ENCODE measurements around the gene LRRC75B.

Gene LRRC75B

DNA sequence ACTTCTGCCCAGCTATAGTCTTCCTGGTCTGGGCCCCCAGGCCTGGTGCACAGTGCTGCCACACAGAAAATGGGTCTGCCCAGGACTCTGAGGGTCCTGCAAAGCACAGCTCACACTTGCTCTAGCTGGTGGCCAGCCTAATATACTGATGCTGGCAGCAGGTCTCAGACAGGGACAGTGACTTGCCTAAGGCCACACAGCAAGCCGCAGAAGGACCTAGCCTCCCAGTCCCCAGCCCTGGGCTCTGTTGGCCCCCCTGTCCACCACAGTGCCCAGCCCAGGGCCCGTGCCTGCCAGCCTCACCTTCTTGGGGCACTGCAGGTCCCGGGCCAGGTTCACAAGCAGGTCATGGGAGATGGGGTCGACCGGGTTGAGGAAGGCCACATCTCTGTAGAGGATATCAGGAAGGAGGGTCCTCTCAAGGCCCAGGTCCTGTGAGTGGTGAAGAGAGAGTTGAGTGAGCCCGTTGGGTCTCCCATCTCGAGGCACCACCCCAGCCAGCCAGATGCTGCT is 3.3 kb downstream of the LRRC75B start:
- H3K27me3 ChIP-seq (ENCODE audit: insufficient read depth, low read depth, severe bottlenecking): no peaks in the 10 kb centered on the region
- TF ChIP-seq, protein P1, sequence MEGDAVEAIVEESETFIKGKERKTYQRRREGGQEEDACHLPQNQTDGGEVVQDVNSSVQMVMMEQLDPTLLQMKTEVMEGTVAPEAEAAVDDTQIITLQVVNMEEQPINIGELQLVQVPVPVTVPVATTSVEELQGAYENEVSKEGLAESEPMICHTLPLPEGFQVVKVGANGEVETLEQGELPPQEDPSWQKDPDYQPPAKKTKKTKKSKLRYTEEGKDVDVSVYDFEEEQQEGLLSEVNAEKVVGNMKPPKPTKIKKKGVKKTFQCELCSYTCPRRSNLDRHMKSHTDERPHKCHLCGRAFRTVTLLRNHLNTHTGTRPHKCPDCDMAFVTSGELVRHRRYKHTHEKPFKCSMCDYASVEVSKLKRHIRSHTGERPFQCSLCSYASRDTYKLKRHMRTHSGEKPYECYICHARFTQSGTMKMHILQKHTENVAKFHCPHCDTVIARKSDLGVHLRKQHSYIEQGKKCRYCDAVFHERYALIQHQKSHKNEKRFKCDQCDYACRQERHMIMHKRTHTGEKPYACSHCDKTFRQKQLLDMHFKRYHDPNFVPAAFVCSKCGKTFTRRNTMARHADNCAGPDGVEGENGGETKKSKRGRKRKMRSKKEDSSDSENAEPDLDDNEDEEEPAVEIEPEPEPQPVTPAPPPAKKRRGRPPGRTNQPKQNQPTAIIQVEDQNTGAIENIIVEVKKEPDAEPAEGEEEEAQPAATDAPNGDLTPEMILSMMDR (IDR thresholded peaks at IDR 0.05; ENCODE audit: low read depth, low read length): no peak
- H3K9me3 ChIP-seq (ENCODE audit: severe bottlenecking): no peaks in the 10 kb centered on the region
- H3K4me3 ChIP-seq (ENCODE audit: low read depth, low read length): no peak overlapping the region
- H3K27ac ChIP-seq: no peak overlapping the region
- H3K36me3 ChIP-seq: peaks cover 12% of the 10 kb centered on the region
- DNase-seq: no peak

DNA sequence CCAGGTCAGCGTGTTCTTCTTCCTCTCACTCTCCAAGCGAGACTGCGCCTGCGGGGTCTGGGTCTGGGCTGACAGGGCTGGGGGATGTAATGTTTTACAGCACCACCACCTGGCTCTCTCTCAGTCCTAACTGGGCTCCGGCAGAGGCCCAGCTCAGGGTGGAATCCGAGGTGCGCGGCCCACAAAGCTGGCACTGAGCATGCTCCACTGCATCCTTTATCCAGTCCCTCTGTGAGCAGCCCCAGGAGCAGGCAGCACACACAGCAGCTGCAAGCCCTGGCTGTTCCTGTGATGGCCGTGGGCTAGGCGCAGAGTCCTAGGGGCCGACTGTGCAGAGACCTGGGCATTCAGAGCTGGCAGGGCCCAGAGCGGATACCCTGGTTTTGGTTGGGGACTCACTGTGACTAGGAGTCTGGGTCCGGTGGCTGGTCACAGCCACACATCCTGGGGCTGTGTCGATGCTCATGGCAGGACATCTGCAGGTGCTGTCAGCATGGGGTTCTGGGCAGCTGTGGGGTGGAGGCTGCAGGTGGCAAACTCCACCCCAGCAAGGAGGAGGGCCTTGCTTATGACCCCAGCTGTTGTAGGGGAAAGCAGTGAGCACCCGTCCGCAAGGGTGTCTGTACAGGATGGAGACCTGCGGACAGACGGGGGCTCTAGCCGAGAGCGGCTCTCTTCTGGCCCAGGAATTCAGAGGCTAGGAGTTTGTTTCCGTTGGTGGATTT is 4.0 kb downstream of the LRRC75B start:
- TF ChIP-seq, protein P1 (IDR thresholded peaks at IDR 0.05; ENCODE audit: low read depth, low read length): no peak
- H3K27ac ChIP-seq: no peak overlapping the region
- no peak overlapping the region for H3K4me3 ChIP-seq (ENCODE audit: low read depth, low read length)
- H3K9me3 ChIP-seq (ENCODE audit: severe bottlenecking): no peaks in the 10 kb centered on the region
- peaks cover 12% of the 10 kb centered on the region for H3K36me3 ChIP-seq
- no peak for DNase-seq
- H3K27me3 ChIP-seq (ENCODE audit: insufficient read depth, low read depth, severe bottlenecking): no peaks in the 10 kb centered on the region

DNA sequence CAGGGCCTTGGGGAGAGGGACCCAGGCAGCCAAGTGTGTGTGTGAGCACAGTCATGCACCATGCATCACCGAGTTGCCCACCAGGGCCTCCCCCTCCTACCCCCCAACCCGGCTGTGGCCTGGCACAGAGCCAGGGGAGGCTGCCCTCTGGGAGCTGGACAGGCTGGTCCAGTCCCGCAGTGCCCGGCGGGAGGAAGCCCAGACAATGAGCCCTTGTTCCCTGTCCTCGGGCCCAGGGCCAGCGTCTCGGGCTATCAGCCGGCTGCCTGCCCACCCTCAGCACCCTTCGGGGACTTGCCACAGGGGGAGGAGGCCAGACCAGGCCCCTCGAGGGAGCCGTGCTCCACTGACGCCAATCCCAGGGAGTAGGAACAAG is 4.5 kb downstream of the LRRC75B start:
- H3K36me3 ChIP-seq: peaks cover 12% of the 10 kb centered on the region

DNA sequence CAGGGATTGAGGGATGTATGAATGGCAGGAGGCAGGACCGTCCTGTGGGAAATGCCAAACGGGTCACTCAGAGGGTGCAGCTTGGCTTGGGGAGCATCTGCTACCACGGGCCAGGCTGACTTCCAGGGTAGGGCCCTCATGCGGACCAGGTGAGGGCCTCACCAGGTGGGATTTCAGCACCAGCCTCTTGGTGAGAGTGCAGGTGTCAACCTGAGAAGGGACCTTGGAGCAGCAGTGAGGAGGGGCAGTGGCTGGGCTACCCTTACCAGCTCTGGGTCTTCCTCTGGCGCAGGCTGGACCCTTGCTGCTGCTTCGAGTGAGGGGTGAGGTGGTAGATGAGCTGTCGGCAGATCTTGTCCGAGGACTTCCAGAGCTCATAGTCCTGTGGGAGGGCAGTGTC is 4.9 kb downstream of the LRRC75B start:
- no peak for DNase-seq
- no peak overlapping the region for H3K27ac ChIP-seq

More for the DNA sequence above, 4.5 kb downstream of the LRRC75B start:
- H3K4me3 ChIP-seq (ENCODE audit: low read depth, low read length): no peak overlapping the region
- no peaks in the 10 kb centered on the region for H3K27me3 ChIP-seq (ENCODE audit: insufficient read depth, low read depth, severe bottlenecking)
- DNase-seq: no peak
- H3K9me3 ChIP-seq (ENCODE audit: severe bottlenecking): no peaks in the 10 kb centered on the region
- H3K27ac ChIP-seq: no peak overlapping the region
- TF ChIP-seq, protein P1 (IDR thresholded peaks at IDR 0.05; ENCODE audit: low read depth, low read length): no peak

DNA sequence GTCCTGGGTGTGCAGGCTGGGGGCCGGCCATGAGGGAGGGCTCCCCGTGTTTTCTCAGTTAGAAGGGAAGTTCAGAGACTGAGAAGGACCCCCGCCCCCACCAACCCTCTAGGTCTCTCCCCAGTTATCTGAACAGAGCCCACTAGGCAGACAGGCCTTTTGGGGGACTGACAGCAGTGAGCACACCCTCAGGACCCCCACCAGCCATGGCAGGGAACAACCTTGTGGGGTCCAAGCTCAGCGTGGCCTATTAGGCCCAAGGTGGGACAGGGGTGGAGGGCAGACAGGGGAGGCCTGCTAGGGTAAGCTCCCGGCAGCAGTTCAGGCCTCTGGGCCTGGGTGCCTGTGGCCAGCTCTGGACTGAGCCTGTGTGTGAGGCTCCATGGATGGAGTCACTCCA is 5.6 kb downstream of the LRRC75B start:
- no peaks in the 10 kb centered on the region for H3K27me3 ChIP-seq (ENCODE audit: insufficient read depth, low read depth, severe bottlenecking)
- H3K27ac ChIP-seq: no peak overlapping the region
- no peak for DNase-seq
- no peak overlapping the region for H3K4me3 ChIP-seq (ENCODE audit: low read depth, low read length)
- H3K9me3 ChIP-seq (ENCODE audit: severe bottlenecking): no peaks in the 10 kb centered on the region
- H3K36me3 ChIP-seq: peaks cover 12% of the 10 kb centered on the region
- TF ChIP-seq, protein P1 (IDR thresholded peaks at IDR 0.05; ENCODE audit: low read depth, low read length): no peak

More for the DNA sequence above, 4.9 kb downstream of the LRRC75B start:
- no peaks in the 10 kb centered on the region for H3K9me3 ChIP-seq (ENCODE audit: severe bottlenecking)
- no peaks in the 10 kb centered on the region for H3K27me3 ChIP-seq (ENCODE audit: insufficient read depth, low read depth, severe bottlenecking)
- peaks cover 12% of the 10 kb centered on the region for H3K36me3 ChIP-seq
- TF ChIP-seq, protein P1 (IDR thresholded peaks at IDR 0.05; ENCODE audit: low read depth, low read length): no peak
- H3K4me3 ChIP-seq (ENCODE audit: low read depth, low read length): no peak overlapping the region
